Middle frontal gyrus (tissue), 1 donor: ENCODE results near the gene SOAT2.
"Not testable (repeated sequence)": the region's sequence is repeated elsewhere in the genome, so short reads cannot be mapped to it uniquely, and the experiment has no call there.

Source experiments
- DNase-seq: peaks from one replicate; pipeline ENCODE4 v3.0.0-alpha.2; 2015; ENCODE audit warnings: low spot score; ENCODE audit errors: extremely low spot score

SOAT2 gene

GRCh38 chr12:53082637-53083175, 20.6 kb upstream of the SOAT2 start:
- no peak for DNase-seq

DNA sequence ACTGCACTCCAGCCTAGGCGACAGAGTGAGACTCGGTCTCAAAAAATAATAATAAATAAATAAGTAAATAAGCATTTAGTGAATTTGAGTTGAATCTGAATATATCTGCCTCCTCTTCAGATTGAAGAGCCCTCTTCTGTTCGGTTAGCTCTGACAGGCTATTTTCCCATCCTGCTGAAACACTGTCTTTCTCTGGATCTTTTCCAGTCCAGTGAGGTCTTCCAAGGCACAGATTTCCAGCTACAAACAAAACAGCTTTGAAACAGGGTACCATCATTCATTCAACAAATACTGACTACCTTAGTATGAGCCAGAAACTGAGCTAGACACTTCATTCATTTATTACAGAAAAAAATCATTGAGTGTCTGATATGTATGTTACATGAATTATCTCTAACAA, 16.9 kb upstream of the SOAT2 start:
- no peak for DNase-seq

DNA sequence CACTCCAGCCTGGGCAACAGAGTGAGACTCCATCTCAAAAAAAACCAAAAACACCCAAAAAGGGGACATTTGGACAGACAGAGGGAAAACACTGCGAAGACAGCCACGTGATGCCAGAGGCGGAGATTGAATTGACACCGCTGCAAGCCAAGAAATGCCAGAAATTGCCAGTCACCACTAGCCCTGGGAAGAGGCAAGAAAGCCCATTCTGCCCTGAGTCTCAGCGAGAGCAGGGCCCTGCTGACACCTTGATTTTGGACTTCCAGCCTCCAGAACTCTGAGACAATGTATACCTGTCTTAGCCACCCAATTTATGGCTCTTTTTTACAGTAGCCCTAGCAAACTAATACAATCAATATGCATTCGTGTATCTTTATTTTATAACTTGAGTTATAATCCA, 13.2 kb upstream of the SOAT2 start:
- no peak for DNase-seq

- DNase-seq, result no peak
These were observed 12.7 kb upstream of the SOAT2 start for GRCh38 chr12:53090554-53090953.

GRCh38 chr12:53091756-53092155, 11.5 kb upstream of the SOAT2 start:
- DNase-seq, result no peak

- DNase-seq, result no peak
These were observed 9.4 kb upstream of the SOAT2 start for GRCh38 chr12:53093777-53094393.

GRCh38 chr12:53094394-53094787, 8.9 kb upstream of the SOAT2 start:
- DNase-seq, result no peak

- DNase-seq, result not testable (repeated sequence)
These were observed 8.3 kb upstream of the SOAT2 start for GRCh38 chr12:53094796-53095595.

- DNase-seq, result not testable (repeated sequence)
These were observed 7.7 kb upstream of the SOAT2 start for GRCh38 chr12:53095596-53095895.

- no peak for DNase-seq
These were observed 7.1 kb upstream of the SOAT2 start for GRCh38 chr12:53096089-53096741.

- no peak for DNase-seq
These were observed 6.5 kb upstream of the SOAT2 start for GRCh38 chr12:53096759-53097158.

DNA sequence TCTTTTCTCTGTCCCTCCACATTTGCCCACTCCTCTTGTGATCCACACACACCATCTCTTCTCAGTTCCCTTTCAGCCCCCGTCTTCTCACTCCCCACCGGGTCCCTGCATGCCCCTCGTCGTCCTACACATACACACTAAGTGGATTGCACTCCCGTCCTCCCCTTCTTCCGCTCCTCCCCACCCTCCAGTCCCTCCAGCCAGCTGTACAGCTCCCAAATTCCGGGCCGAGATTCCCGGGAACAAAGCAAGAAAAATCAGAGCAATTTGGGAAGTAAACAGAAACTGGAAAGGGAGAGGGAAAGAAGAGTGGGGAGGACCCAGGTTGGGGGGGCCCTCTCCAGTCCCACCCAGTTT, 6.1 kb upstream of the SOAT2 start:
- DNase-seq, result no peak

- DNase-seq, result no peak
These were observed 5.5 kb upstream of the SOAT2 start, which contains the start of gene IGFBP6 for GRCh38 chr12:53097564-53098353. Gene IGFBP6, plus strand, starts transcription at chr12:53097667. Its CDS starts 51 bp downstream, at chr12:53097718.

- no peak for DNase-seq
These were observed 4.8 kb upstream of the SOAT2 start for GRCh38 chr12:53098354-53098981.

DNA sequence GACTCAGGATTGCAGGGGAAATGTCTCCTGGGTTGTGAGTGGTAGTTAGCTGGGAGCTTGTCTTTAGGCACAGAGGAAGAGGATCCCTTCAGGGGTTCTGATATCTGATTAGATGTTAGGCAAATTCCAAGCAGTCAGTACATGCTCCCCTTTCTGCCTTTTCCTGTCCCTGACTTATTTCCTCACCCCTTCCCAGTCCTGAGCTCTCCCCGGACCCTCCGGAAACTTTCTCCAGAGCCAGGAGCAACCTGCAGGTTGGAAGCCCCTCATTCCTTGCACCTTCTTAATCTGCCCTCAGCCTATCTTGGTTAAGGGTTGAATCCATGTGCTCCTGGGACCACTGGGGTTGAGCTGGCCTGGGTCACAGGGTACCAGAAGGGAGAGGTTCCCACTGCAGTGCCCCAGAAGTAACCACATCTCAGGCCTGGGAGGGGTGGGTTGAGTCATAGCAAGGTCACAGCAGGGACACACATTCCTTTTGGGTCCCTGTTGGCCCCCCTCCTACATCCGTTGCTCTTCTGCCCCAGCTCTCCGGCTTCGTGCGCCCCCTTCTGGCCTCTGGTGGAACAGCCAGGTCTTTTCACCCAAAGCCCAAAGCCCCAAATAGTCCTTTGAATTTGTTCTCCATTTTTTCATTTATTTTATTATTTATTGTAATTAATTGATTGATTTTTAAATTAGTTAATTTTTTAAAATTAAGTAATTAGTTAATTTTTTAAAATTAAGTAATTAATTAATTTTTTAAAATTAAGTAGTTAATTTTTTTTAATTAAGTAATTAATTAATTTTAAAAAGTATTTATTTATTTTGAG, 4.0 kb upstream of the SOAT2 start:
- DNase-seq, result peak; percentile 52

DNA sequence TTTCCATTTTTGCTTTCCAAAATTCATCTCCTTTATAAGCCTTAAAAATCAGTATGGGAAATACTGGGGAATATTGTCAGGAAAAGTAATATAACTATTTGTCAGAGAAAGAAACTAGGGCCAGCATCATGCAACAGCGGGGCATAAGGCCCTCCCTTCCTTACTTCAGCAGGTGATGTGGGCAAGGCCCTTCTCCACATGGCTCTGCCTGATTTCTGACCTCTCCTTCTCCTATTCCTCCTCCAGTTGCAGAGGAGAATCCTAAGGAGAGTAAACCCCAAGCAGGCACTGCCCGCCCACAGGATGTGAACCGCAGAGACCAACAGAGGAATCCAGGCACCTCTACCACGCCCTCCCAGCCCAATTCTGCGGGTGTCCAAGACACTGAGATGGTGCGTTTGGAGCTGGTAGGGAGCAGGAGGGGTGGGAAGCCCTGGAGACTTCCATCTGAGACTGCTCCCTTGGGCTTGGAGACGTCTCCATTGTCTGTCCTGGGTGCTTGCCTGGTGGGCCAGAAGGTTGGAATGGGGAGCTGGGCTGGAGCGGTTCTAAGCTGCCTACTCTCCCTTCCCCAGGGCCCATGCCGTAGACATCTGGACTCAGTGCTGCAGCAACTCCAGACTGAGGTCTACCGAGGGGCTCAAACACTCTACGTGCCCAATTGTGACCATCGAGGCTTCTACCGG, 2.7 kb upstream of the SOAT2 start:
- no peak for DNase-seq

DNA sequence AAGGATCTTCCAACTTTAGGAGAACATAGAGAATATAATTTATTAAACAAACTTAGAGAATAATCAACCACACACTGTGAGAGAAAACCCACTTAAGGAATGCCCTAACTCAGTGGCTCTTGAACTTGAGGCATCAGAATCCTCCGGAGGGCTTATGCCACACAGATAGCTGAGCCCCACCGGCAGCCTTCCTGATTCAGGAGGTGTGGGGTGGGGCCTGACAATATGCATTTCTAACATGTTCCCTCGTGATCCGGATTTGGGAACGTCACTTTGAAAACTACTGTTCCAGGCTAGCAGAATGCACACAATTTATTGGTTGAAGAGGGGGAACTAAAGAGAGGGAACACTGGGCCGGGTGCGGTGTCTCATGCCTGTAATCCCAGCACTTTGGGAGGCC, 2.0 kb upstream of the SOAT2 start:
- no peak for DNase-seq

DNA sequence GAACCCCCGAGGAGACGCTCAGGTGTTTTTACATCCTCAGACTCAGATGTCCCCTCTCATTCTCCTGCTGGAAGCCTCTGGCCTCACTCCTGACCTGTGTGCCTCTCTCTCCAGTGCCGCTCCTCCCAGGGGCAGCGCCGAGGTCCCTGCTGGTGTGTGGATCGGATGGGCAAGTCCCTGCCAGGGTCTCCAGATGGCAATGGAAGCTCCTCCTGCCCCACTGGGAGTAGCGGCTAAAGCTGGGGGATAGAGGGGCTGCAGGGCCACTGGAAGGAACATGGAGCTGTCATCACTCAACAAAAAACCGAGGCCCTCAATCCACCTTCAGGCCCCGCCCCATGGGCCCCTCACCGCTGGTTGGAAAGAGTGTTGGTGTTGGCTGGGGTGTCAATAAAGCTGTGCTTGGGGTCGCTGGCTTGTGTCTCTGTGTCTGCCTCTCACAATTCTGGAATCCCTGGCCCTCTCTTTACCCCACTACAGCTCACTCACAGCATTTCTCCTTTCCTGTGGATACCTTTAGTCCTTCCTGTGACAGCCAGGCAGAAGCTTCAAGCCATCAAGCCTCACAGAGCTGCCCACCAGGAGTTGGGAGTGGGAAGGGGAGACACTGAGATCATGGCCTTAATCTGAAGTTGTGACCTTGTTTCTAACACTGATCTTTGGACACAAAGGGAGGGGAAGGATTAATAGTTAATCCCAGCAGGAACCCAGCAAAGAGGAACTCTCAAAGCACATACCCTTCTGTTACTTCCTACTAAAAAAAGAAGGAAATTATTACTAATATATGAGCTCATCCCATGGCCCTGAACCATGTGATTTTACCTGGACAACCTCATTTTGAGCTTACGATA, 1.1 kb upstream of the SOAT2 start:
- DNase-seq, result no peak

DNA sequence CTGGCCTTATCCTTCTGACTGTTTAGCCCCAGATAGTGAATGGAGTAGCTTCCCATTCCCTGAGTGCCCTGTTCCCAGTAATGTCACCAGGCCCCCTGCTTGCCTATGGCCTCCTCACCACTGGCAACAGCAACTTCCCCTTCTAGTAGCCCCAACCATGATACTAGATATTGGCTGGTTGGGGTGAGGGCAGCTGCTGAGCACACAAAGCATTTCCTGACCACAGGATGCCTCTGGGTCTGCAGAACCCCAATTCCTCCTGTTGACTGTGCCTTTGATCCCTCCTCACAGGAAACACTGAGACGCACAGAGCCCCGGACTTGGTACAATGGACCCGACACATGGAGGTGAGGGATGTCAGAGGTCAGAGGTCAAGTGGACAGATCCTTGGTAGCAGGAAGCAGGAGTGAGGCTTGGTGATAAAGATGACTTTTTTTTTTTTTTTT, 597 bp downstream of the SOAT2 start:
- no peak for DNase-seq
